AG10803 (cell line): Measurements from ENCODE around the gene METRN.
A peak's percentile ranks its signal among the peaks of the same experiment; 100 is the strongest.

ENCODE experiments used
- DNase-seq: peaks from one replicate; pipeline ENCODE4 v3.0.0; 2010; ENCODE audit warnings: low read depth
- H3K4me3 ChIP-seq: 2 replicates; pipeline ENCODE4 v1.5.1; 2011; ENCODE audit warnings: mild to moderate bottlenecking, low read length, control low read depth
- CTCF ChIP-seq: conservative IDR thresholded peaks from 2 replicates; pipeline ENCODE4 v1.5.1; 2011; ENCODE audit warnings: mild to moderate bottlenecking, low read length, control low read depth, inconsistent platforms

Gene METRN

GRCh38 chr16:723695-724094 lies 8.8 kb downstream of the METRN start:
- no peak overlapping the region for H3K4me3 ChIP-seq
- no peak for DNase-seq
- TF ChIP-seq CTCF: no peak

GRCh38 chr16:724188-725040 lies 9.5 kb downstream of the METRN start:
- TF ChIP-seq CTCF: no peak
- no peak for DNase-seq
- no peak overlapping the region for H3K4me3 ChIP-seq

GRCh38 chr16:725041-725376 lies 10.1 kb downstream of the METRN start:
- no peak overlapping the region for H3K4me3 ChIP-seq
- no peak for DNase-seq
- no peak for TF ChIP-seq CTCF

- no peak overlapping the region for H3K4me3 ChIP-seq
- DNase-seq: no peak
- no peak for TF ChIP-seq CTCF
Observed at GRCh38 chr16:725463-726187, 10.7 kb downstream of the METRN start.

- H3K4me3 ChIP-seq: no peak overlapping the region
- no peak for DNase-seq
- TF ChIP-seq CTCF: no peak
Observed at GRCh38 chr16:726188-726437, 11.2 kb downstream of the METRN start.

- TF ChIP-seq CTCF: no peak
- peak; percentile 20 for DNase-seq
- peak within 1 kb of the TSS; percentile 67 for H3K4me3 ChIP-seq
Observed at GRCh38 chr16:726438-727290, 11.7 kb downstream of the METRN start, which contains the start of the genes CCDC78 and HAGHL. TSS of gene CCDC78 (minus strand) at chr16:726443. CDS start at chr16:726367, 76 bp downstream. TSS of gene HAGHL (plus strand) at chr16:727106. CDS start at chr16:727510, 404 bp downstream.
